HL-60/S4 (cell line): ENCODE results near the gene CALU.

Experiments used
- in situ Hi-C: fragments of 300-500 bp; cut with MboI; formaldehyde crosslinking; loops from 2 replicates; pipeline ENCODE4 v1.14.3; 2022; ENCODE audit warnings: low sequenced_read_pairs

Gene CALU

DNA sequence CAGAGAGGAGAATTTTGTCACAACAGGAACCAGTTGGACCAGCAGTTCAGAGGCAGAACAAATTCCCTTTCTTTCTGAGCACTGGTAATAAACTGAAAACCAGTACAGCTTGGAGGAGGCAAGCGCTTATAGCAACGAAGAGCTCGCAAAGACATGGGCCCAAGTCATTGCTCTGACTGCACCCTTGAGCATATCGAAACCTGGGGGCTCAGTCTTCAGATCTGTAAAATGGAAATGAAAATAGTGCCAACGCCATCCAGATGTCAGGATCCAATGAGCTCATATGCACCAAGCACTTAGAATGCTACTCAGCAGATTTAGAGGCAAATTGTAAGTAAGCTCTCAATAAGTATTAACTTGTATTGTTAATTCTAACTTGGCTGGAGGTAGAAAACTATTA lies 14.4 kb upstream of the CALU start:
- in situ Hi-C loops: no loop called here

DNA sequence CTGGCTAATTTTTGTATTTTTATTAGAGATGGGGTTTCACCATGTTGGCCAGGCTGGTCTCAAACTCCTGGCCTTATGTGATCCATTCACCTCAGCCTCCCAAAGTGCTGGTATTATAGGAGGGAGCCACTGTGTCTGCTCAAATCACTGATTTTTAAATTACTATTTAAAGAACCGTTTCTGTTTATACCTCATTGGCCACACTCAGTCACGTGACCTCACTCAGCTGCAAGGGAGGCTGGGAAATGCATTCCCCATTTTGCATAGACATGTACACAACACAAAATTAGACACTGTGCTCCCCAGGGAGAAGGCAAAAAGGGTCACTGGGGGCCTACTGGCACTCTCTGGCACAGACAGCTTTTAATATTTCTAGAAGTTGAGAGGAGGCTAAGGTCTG lies 13.6 kb upstream of the CALU start:
- in situ Hi-C loops: no loop called here

DNA sequence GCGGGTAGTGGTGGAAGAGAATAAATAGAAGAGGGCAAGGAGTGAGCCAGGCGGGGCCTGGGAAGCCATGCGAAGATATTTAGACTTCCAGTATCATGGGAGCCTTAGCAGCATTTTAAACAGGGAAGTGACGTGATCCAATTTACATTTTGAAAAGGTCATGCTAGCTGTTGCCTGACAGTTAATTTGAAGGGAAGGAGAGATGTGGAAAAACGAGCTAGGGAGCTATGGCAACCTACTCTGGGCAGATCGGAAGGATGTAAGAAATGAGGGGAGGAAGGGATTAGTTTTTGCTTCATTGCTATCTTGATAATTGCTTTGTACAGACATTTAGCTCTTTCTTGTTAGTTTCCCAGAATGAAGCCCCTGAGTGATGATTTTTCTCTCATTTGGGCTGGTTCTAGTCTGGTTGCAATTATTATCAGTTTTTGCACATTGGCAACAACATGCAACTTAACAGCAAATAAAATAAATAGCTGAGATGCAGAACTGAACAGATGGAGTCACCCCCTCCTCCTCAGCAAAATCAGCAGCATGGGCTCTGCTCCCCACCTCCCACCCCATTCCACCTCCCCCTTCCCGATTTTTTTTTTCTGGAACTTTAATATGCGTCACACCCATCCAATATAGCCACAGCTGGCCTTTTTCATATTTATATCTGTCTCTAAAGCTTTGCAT lies 13.0 kb upstream of the CALU start:
- in situ Hi-C loops: no loop called here

DNA sequence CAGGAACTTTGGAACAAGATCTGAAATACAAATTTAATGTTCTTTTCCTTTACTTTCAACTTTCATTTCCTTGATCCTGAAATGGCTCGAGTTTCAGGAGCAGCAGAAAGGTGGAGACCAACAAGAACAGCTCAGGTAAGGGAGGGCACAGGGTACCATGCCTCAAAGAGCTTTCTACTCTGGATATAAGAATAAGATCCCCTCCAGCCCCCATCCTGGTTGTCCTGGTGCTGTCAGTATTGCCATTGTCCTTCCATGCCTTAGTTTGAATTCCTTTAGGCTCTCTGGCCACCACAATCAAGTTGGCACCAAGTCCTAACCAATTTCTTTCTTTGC lies 12.5 kb upstream of the CALU start:
- in situ Hi-C loops: no loop called here

DNA sequence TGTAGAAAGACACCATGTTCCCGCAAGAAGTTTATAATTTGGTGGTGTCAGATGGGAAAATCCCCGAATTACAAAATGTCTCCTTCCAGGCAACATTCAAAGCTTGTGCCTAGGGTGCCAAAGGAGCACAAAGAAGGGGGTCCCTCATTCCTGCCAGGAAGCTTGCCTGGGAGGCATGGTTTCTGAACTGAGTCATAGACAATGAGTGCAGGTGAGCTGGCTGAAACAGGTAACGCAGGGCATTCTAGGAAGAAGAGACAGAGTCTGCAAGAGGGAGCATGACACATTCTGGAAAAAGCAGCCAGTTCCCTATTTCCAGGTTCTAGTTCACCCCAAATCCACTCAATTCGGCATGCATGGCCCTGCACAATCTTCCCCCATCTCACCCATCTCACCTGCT lies 11.9 kb upstream of the CALU start:
- in situ Hi-C loops: no loop called here

DNA sequence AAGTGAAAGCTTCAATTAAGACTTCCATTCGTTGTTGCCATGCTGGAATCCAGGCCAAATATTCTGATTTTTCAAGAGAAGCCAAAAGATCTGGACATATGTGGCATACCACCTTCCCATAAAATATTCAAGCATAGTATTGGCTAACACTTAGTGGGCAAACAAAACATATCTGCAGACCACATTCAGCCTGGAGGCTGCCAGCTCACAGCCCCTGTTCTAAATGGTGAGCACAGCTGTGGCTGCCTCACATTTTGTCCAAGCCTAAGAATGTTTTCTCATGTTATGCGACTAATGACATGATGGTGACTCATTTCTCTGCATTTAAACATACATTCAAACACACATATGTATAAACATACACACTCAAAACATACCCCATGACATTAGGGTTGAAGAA lies 10.6 kb upstream of the CALU start:
- in situ Hi-C loops: no loop called here

DNA sequence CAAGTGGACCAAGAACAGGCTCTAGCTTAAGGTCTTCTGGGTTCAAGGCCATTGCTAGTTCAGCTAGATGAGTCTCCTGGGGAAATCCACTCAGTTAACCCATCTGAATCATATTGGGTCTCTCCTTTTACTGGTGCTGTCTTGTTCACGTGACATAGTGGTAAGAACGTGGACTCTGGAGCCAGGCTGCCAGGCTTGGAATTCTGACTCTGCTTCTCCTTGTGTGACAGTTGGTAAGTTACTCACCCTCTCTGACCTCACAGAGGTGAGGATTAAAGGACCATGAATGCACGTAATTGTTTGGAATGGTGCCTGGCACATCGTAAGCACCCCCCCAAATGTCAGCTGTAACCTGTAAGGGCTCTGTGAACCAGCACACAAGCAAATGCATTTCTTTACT lies 9.7 kb upstream of the CALU start:
- in situ Hi-C loops: no loop called here

DNA sequence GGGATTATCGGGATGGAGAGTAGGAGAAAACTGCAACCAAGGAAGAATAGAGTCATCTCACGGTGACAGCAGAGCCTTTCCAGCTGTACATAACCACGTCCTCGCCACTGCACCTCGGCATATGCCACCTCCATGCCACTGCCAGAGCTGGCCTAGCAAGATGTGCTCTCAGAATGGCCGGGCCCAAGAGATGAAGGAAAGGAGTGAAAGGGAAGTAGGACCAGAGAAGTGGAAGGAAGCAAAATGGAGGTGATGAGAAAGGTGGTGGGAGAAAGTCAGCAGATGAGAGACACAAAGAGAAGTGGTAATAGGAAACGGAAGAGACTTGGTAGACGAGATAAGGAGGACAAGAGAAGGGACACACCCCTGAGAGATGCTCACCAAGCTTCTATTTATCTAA lies 8.0 kb upstream of the CALU start:
- in situ Hi-C loops: no loop called here

DNA sequence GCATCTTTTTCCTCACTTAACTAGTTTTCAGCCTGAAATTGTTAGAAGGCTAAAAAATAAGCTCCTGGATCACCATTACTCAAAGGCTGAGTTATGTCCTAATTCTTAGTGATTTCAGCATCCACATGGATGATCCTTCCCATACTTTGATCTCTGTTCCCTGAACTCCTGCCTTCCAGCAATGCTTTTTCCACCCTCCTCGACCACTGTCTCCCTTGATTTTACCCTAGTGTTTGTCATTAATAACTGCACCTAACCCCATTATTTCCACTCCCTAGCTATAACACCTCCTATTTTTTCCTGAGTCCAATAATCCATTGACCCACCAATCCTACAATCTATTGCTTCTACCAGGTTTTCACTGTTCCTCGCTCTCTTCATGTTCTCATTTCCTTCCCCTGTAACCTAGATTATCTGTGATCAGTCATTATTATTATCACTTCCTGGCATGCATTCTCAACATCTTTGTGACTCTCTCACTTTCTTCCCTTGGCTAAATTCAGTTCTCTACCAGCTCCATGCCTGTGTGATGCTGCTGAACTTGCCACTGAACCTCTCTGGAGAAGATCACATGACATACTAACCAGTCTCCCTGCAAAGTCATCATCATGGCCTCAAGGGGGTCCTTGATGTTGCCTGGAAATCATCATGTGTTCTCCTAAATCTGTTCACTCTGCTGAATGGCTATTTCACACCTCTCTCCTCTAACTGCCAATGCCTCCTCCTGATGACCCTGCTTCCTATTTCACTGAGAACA lies 6.5 kb upstream of the CALU start:
- in situ Hi-C loops: no loop called here

DNA sequence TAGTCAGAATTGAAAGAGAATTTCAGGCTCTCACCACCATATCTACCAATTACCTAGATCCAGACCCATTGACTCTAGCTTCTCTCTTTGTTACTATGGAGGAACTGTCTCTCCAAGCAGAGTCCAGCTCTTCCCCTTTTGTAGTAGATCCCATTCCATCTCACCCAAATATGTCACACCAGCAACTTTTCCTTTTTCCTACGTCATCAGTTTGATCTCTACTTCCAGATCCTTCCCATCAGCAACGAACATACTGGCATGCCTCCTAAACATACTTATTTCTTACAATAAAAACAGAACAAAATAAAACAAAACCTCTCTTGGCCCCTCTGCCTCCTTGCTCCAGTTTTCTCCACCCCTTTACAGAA lies 5.9 kb upstream of the CALU start:
- in situ Hi-C loops: no loop called here

DNA sequence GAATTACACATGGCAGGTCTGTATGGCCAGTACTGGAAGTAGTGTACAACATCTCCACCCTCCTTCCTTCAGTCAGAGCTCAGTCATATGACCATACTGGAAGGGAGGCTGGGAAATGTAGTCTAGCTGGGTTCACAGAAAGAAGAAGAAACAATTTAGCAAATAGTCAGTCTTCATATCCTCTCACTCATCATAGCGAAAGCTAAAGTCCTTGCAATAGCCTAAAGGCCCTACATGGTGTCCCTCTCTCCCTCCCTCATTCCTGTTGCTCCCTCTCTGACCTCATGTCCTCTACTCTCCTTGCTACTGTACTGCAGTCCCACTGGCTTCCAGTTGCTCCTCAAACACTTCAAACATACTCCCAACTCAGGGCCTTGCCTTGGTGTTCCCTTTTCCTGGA lies 4.3 kb upstream of the CALU start:
- in situ Hi-C loops: no loop called here

DNA sequence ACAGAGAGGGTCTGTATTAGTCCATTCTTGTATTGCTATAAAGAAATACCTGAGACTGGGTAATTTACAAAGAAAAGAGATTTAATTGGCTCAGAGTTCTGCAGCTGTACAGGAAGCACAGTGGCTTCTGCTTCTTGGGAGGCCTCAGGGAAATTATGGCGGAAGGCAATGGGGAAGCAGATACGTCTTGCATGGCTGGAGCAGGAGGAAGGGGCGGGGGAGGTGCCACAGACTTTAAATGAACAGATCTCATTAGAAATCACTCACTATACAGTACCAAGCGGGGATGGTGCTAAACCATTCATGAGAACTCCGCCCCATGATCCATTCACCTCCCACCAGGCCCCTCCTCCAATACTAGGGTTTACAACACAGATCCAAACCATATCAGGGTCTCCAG lies 3.7 kb upstream of the CALU start:
- in situ Hi-C loops: no loop called here

DNA sequence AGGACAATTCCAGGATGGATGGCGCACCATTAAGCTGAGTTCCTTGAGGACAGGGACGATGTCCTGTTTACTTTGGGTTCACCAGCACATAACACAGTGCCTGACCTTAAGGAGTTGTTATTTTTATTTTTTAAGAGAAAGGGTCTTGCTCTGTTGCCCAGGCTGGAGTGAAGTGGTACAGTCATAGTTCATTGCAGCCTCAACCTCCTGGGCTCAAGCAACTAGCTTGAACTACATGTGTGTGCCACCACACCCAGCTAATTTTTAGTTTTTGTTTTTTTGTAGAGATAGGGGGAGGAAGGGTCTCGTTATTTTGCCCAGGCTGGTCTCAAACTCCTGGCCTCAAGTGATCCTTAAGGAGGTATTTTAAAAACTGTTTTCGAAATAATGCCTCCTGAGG lies 1.7 kb upstream of the CALU start:
- in situ Hi-C loops: no loop called here

DNA sequence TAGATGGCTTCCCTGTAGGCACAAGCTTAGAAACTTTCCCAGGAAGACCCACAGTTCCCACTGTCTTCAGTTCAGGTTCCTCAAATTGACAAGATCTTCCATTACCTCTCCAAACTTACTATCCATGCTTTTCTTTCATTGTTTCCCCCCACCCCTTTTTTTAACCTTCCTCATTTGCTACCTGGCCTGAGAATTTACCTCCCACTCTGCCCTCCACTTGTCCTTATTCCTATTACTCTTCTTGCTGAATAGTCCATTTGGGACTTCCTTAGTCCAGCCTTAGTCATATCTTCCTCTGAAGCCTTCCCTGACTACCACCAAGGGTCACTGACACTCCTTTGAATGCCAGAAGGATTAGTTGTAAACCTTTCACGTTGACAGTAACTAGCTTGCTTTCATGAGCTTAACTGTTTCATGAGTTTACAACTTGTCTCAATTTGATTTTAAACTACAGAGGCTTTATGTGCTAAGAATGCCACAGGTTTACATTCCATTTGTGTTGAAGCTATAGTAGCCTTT lies 1.2 kb upstream of the CALU start:
- in situ Hi-C loops: no loop called here

DNA sequence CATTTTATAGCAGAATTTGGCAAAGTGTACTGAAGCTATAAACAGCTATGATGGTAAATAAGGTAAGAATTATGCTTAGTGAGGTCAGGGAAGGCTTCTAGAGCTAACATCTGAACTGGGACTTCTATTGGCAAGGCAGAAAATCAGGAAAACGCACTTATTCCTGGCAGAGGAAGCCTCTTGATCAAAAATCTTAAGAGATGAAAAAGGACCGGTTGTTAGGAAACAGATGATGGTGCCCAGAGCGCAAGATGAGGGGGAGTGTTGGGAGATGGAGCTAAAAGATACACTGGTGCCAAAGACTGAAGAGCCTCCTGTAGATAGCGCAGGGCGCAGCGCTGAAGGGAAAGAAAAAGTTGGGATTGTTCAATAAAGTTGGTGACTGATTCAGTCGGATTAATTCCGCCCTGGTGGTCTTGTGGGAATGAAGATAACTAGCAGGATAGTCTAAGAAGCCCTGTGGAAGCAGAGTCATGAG lies 550 bp upstream of the CALU start:
- in situ Hi-C loops: no loop called here

DNA sequence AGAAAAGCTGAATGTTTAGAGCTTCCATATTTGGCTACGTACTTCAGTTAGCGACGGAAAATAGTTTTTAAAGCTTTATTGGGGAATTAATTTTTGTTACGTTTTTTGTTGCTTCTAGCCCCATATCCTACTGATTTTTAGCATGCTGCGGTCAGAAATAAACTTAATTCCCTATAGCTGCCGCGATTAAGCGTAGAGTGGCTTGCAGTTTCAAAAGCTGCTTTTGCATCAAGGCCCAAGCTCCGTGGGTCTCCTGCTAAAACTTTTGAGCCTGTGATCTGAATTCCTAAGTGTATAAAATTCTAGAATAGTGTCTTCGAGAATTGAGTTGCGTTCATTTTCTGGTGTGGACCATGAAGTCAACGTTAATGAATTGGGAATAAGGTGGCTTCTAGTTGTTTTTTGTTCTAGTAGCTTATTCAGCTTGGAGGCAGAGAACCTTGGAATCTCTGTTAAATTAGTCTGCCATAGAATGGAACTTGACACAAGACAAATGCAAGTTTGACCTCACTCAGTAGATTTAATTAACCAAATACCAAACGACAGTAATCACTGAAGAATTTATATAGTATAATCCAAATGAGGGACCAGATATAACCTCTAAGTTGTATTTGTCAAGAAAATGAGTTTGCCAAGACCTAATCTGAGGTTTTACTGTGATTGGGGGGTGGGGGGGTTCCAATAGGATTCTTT lies 977 bp downstream of the CALU start:
- in situ Hi-C loops: no loop called here

DNA sequence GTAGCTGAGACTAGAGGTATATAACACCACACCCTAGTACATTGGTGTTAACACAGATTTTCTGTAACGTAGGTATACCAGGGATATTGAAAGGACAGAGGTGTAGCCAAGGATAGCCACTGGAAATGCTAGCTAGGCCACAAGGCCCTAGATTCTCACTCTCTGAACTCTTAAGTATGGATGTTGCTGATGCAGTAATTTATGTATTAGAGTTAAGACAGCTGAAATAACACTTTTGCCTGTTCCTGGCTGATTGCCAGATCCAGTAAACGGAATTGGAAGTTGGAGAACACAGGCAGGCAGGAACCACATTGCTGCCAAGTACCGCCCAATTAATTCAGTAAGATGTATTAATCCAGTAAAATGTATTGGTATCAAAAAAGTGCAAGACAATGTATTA lies 1.8 kb downstream of the CALU start:
- in situ Hi-C loops: no loop called here

DNA sequence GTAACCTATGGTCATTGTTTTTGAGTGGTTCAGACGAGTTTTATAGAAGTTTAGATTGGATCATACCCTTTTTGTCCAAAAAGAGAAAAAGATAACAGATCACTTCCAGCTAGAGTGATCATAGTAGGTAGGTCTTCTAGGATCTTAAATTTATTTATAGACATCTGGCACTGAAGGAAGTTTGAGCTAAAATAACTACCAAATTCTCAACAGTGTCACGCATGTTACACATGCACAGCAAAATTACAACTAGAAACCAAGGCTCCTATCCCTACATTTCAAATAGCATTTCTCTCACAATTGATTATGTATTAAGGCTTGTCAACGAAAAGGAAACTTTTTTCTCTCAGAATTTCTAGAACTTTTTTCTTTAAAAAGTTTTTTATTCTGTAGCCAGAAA lies 2.3 kb downstream of the CALU start:
- in situ Hi-C loops: no loop called here

DNA sequence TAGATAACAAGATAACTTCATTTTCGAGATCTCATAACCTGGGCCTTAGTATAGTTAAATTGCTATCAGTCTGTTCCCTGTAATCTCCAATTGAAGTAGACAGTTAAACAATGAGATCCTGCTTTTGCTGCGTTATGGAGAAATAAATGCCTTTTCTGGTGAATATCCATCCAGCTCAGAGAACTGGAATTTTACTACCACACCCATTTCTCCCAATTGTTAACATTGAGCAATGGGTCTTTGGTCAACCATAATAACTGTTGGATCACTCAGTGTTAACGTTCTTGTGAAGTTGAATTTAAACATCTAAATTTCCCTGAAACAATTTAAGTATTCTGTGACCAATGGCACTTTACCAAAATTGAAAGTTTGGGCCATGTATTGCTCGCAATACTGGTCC lies 3.0 kb downstream of the CALU start:
- in situ Hi-C loops: no loop called here

DNA sequence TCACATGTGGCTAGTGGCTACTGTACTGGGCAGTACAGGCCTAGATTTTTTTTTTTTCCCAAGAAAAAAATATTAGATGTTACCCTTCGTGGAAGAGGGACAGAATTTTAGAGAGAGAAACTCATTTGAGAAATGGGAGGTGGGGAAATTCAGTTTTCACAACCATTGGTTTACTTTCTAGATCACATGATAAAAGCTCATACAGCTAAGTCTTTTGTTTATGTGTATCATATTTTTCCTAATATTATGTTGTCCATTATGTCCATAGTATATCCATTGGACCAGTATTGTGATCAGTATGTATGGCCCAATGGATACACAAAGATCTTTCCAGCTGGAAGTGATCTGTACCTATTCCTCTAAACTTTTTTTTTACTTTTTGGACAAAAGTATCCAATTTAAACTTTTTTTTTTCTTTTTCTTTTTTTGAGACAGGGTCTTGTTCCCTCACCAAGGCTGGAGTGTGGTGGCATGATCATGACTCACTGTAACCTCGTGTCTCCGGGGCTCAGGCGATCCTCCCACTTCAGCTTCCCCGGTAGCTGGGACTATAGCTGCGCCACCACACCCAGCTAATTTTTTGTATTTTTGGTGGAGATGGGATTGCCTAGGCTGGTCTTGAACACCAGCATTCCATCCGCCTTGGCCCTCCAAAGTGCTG lies 4.1 kb downstream of the CALU start:
- in situ Hi-C loops: no loop called here

DNA sequence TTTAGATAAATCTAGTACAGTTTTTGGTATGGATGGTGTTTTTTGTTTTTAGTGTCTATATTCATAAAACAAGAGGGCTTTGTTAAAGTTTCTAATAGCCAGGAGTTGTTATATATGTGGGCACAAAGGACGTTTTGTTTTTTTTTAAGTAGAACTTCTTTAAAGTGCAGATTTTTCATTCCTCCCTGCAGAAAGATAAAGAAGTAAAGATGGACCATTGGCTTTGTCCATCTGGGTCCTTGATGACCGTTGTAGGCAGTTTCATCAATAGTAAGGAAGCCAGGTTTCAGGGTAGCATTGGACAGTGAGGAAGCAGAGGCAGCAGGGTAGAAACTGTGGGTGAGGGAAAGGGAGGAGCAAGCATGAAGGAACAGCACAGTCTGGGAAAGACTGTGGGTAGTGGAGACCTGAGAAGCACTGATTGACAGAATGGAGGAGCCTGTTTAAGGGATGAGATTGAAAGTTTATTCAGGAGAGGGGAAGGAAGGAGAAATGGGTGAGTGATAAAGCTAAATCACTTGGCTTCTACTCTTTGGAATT lies 5.3 kb downstream of the CALU start:
- in situ Hi-C loops: no loop called here
